K562 (cell line): Measurements from ENCODE around the gene CDHR2. TPM values are rescaled to one million over a fixed set of nuclear protein-coding genes. Genes with fewer than 3 reads are reported as not detected.

Experiments used
- ATAC-seq: fragments of 200-7000 bp; cut with Tn5 transposase; 3 replicates; pipeline ENCODE4 v1.9.1; 2020; ENCODE audit warnings: moderate library complexity
- BruUV-seq: library from RNA; stranded (reverse); fragments of 400-500 nt; replicated peaks from 2 replicates; lab custom pipeline; 2021; lab: Mats Ljungman, UMichigan
- CTCF ChIA-PET: fragments of 300-600 bp; formaldehyde crosslinking; extraction: SDS; loops from one replicate; lab custom pipeline; 2021; ENCODE audit warnings: low intra/inter-chr PET ratio; lab: Yijun Ruan, JAX
- POLR2A ChIA-PET: fragments of 300-600, 350-650 bp; sonication (Branson Sonifier 250); formaldehyde crosslinking; extraction: SDS; loops from one replicate; lab custom pipeline; 2021; ENCODE audit warnings: antibody characterized with exemption, inconsistent platforms; lab: Yijun Ruan, JAX
- DNase-seq, 4 experiments: peaks; one replicate each; pipeline versions ENCODE4 v3.0.0 to v3.0.0-alpha.2; 2011 to 2018; ENCODE audit warnings: low spot score in 3 of 4, mixed read lengths in 3 of 4; ENCODE audit errors: extremely low read depth in 1 of 4
- FAIRE-seq: peaks from 2 replicates; lab custom pipeline; 2011; peaks lifted over from hg19 to GRCh38; lab: Jason Lieb, UNC
- H2AFZ ChIP-seq: 2 replicates; pipeline ENCODE4 v1.6.0; 2011; ENCODE audit warnings: low read depth, low read length, control low read depth, inconsistent platforms
- H3K27ac ChIP-seq: fragments of 200-600 bp; 3 replicates; pipeline ENCODE4 v1.8.0; 2011; ENCODE audit warnings: low read depth, mild to moderate bottlenecking, control low read depth, inconsistent platforms, low read length, moderate library complexity, mixed read lengths; ENCODE audit errors: extremely low read depth
- H3K27me3 ChIP-seq, 2 experiments: fragments of 300-600 bp in 1 of 2; 2 replicates in 1 of 2; 3 replicates in 1 of 2; pipeline versions ENCODE4 v1.6.0 to v1.8.0; 2011; ENCODE audit warnings: inconsistent platforms in 2 of 2, low read length in 2 of 2, mild to moderate bottlenecking in 1 of 2, mixed read lengths in 1 of 2, moderate library complexity in 1 of 2; ENCODE audit not compliant: control insufficient read depth in 2 of 2, insufficient read depth in 2 of 2
- H3K36me3 ChIP-seq: fragments of 300-600 bp; 3 replicates; pipeline ENCODE4 v1.8.0; 2011; ENCODE audit warnings: mild to moderate bottlenecking, low read length, inconsistent platforms; ENCODE audit not compliant: control insufficient read depth, insufficient read depth
- H3K4me1 ChIP-seq, 2 experiments: fragments of 200-600 bp in 1 of 2; replicated peaks in 1 of 2; 2 replicates in 1 of 2; 3 replicates in 1 of 2; pipeline versions ENCODE4 v1.5.1 to v1.8.0; 2011; ENCODE audit warnings: inconsistent platforms in 2 of 2, low read length in 2 of 2, mild to moderate bottlenecking in 1 of 2, mixed read lengths in 1 of 2, moderate library complexity in 1 of 2; ENCODE audit not compliant: control insufficient read depth in 2 of 2, insufficient read depth in 2 of 2
- H3K4me2 ChIP-seq: 2 replicates; pipeline ENCODE4 v1.6.1; 2011; ENCODE audit warnings: low read length, control low read depth, inconsistent platforms, mixed read lengths; ENCODE audit not compliant: insufficient read depth
- H3K4me3 ChIP-seq: fragments of 200-600 bp; sonication (generic), shearing (Covaris generic); 2 replicates; pipeline ENCODE4 v1.5.1; 2016; ENCODE audit warnings: control low read depth, inconsistent platforms
- H3K79me2 ChIP-seq: fragments of 200-600 bp; 3 replicates; pipeline ENCODE4 v1.8.0; 2011; ENCODE audit warnings: low read length, inconsistent platforms; ENCODE audit not compliant: control insufficient read depth, insufficient read depth
- H3K9ac ChIP-seq, 2 experiments: 2 replicates each; pipeline versions ENCODE4 v1.6.0 to v1.6.1; 2011; ENCODE audit warnings: low read depth in 2 of 2, low read length in 2 of 2, control low read depth in 1 of 2, inconsistent platforms in 1 of 2, mild to moderate bottlenecking in 1 of 2, mixed read lengths in 1 of 2; ENCODE audit not compliant: insufficient read depth in 1 of 2
- H3K9me1 ChIP-seq: one replicate; pipeline ENCODE4 v1.6.0; 2011; ENCODE audit warnings: inconsistent platforms, mild to moderate bottlenecking, low read length, moderate library complexity; ENCODE audit not compliant: control insufficient read depth, insufficient read depth
- H3K9me3 ChIP-seq: replicated peaks from 2 replicates; pipeline ENCODE4 v1.5.1; 2011; ENCODE audit warnings: low read depth, low read length, inconsistent platforms; ENCODE audit not compliant: control insufficient read depth, insufficient read depth
- H4K20me1 ChIP-seq: replicated peaks from 2 replicates; pipeline ENCODE4 v1.6.1; 2011; ENCODE audit warnings: low read length, inconsistent platforms, mixed read lengths; ENCODE audit not compliant: control insufficient read depth, insufficient read depth
- POLR2G ChIP-seq: fragments of 200-400 bp; formaldehyde crosslinking; IDR thresholded peaks from 2 replicates; pipeline ENCODE4 v1.6.1; 2017; ENCODE audit warnings: low read depth, mild to moderate bottlenecking, antibody characterized with exemption, low read length, moderate library complexity
- WGBS: fragments of 100-300 bp; shearing (Covaris generic); methylation state at CpG from one replicate; pipeline ENCODE4 v1.1.6; 2016; ENCODE audit warnings: low coverage, mixed read lengths; ENCODE audit not compliant: insufficient coverage; ENCODE audit errors: missing lambda C conversion rate; 5-methylcytosine and 5-hydroxymethylcytosine counted together
- in situ Hi-C: fragments of 300-500 bp; cut with MboI; formaldehyde crosslinking; loops from 4 replicates; pipeline ENCODE4 v1.15.0; 2018; ENCODE audit warnings: inconsistent platforms, mixed read lengths
- intact Hi-C: fragments of 100-400 bp; cut with micrococcal nuclease; formaldehyde crosslinking; loops from 2 replicates; pipeline ENCODE4 v1.14.2; 2022
- polyA plus RNA-seq, 8 experiments: library from polyadenylated mRNA; depleted of rRNA in 4 of 8; stranded (reverse) in 5 of 8; unstranded in 3 of 8; fragments of >200 nt; fragmentation: Nextera tagmentation in 2 of 8; fragmentation: Illumina TruSeq in 1 of 8; extraction: Ambion mirVana in 2 of 8; extraction: Trizol in 1 of 8; gene quantifications; 2 replicates each; pipeline versions ENCODE4 v1.2.1 to v1.2.3, GENCODE V29; 2011 to 2014; ENCODE audit warnings: inconsistent platforms in 1 of 8, missing spikeins in 1 of 8
- total RNA-seq, 7 experiments: library from RNA; depleted of rRNA in 6 of 7; stranded (reverse); fragments of >200 nt in 6 of 7; fragmentation: Illumina TruSeq in 2 of 7; extraction: Trizol in 2 of 7; gene quantifications; 2 replicates each; pipeline versions ENCODE4 v1.2.1 to v1.2.3, GENCODE V29; 2011 to 2021; ENCODE audit warnings: low replicate concordance in 1 of 7
- TF ChIP-seq, protein P1 (sequence below): fragments of 250-450 bp; sonication (Bioruptor Pico); IDR thresholded peaks from 2 replicates; pipeline ENCODE4 v1.5.0; 2020; ENCODE audit warnings: mild to moderate bottlenecking, borderline replicate concordance
- TF ChIP-seq, protein P2 (sequence below): fragments of 250-450 bp; sonication (Bioruptor Pico); IDR thresholded peaks from 2 replicates; pipeline ENCODE4 v1.6.1; 2021; ENCODE audit warnings: mild to moderate bottlenecking

CDHR2 gene
- total and polyA plus RNA-seq, 9 of the 15 experiments (the other 6 are each of a cell fraction or from before 2014, with no cell fraction given), result 0.01 to 0.62 (median 0.09) TPM; not detected in 2

DNA sequence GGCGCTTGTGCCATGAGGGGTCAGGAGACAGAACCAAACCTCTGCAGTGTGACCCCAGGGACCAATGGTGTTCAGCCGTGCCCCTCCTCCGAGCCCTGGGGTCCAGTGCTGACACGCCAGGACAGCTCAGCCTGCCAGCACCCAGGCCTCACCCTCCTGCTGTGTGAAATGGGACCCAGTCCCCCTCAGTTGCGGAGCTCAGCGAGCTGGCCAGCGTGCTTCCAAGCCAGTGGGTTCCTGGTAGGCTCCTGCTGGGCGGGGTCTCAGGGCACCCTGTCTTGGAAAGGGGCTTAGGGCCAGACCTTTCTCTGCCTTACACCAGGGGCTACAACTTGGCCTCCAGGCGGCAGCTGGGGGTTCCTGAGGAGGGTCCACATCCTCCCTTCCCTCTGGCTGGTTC lies 16.3 kb upstream of the CDHR2 start:
- no peak overlapping the region for H3K4me3 ChIP-seq
- 98% methylated on average over 5 of the region's 9 CpGs for WGBS
- no peak for ATAC-seq
- H3K9me3 ChIP-seq, result no peaks in the 10 kb centered on the region
- intact Hi-C loops (no loop called here), in situ Hi-C loops (no loop called here)
- no peak for DNase-seq
- ChIA-PET POLR2A (interaction anchor here (1.3 kb wide), 1 partner anchor 19 kb away, joined by 6 read pairs; no protein-coding TSS in a partner anchor), CTCF (no interaction called here)
- H3K27ac ChIP-seq, result no peak overlapping the region
- H3K36me3 ChIP-seq, result peaks cover 71% of the 10 kb centered on the region; the same call in 2 of the 3 replicates
- peaks cover 26% of the 10 kb centered on the region; the same call in 1 of the 2 replicates for H4K20me1 ChIP-seq
- H2AFZ ChIP-seq, result no peak overlapping the region
- H3K9ac ChIP-seq, result peak overlapping the region in 1 of 2 experiments; percentile 87; a peak in 2 of 4 replicates
- peaks cover 43% of the 10 kb centered on the region for H3K79me2 ChIP-seq
- no peak for FAIRE-seq
- H3K27me3 ChIP-seq, result no peaks in the 10 kb centered on the region
- peaks cover 27 to 63% of the 10 kb centered on the region in 2 experiments for H3K4me1 ChIP-seq
- TF ChIP-seq POLR2G, result peak; percentile 50
- TF ChIP-seq, protein P1, sequence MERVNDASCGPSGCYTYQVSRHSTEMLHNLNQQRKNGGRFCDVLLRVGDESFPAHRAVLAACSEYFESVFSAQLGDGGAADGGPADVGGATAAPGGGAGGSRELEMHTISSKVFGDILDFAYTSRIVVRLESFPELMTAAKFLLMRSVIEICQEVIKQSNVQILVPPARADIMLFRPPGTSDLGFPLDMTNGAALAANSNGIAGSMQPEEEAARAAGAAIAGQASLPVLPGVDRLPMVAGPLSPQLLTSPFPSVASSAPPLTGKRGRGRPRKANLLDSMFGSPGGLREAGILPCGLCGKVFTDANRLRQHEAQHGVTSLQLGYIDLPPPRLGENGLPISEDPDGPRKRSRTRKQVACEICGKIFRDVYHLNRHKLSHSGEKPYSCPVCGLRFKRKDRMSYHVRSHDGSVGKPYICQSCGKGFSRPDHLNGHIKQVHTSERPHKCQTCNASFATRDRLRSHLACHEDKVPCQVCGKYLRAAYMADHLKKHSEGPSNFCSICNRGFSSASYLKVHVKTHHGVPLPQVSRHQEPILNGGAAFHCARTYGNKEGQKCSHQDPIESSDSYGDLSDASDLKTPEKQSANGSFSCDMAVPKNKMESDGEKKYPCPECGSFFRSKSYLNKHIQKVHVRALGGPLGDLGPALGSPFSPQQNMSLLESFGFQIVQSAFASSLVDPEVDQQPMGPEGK (CRISPR knock-in tag), result no peak
- TF ChIP-seq, protein P2, sequence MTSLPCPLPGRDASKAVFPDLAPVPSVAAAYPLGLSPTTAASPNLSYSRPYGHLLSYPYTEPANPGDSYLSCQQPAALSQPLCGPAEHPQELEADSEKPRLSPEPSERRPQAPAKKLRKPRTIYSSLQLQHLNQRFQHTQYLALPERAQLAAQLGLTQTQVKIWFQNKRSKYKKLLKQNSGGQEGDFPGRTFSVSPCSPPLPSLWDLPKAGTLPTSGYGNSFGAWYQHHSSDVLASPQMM (CRISPR knock-in tag), result no peak
- no TSS peak for BruUV-seq
- H3K4me2 ChIP-seq, result no peak overlapping the region
- peaks cover 4% of the 10 kb centered on the region for H3K9me1 ChIP-seq
